Measurements from ENCODE around the gene TBC1D1.

TBC1D1 gene

GRCh38 chr4:37890801-37891259 lies at the start of gene TBC1D1:
Gene TBC1D1 (plus strand): TSS chr4:37891084. CDS start chr4:37902096, 11,012 bp downstream.
- DNase-seq = no peak

- no peak for DNase-seq
Measured at GRCh38 chr4:37844204-37844603, 46.7 kb upstream of the TBC1D1 start.

GRCh38 chr4:37845201-37845600 lies 45.7 kb upstream of the TBC1D1 start:
- no peak for DNase-seq

- no peak for DNase-seq
Measured at GRCh38 chr4:37847311-37847884, 43.5 kb upstream of the TBC1D1 start.

- DNase-seq = no peak
Measured at GRCh38 chr4:37852376-37852775, 38.5 kb upstream of the TBC1D1 start.

- no peak for DNase-seq
Measured at GRCh38 chr4:37858112-37858511, 32.8 kb upstream of the TBC1D1 start.

- no peak for DNase-seq
Measured at GRCh38 chr4:37858872-37859271, 32.0 kb upstream of the TBC1D1 start.

GRCh38 chr4:37860266-37860665 lies 30.6 kb upstream of the TBC1D1 start:
- DNase-seq = no peak

- no peak for DNase-seq
Measured at GRCh38 chr4:37862961-37863360, 27.9 kb upstream of the TBC1D1 start.

- DNase-seq = no peak
Measured at GRCh38 chr4:37864786-37865185, 26.1 kb upstream of the TBC1D1 start.

- DNase-seq = no peak
Measured at GRCh38 chr4:37865450-37865849, 25.4 kb upstream of the TBC1D1 start.

GRCh38 chr4:37867102-37867501 lies 23.8 kb upstream of the TBC1D1 start:
- no peak for DNase-seq

GRCh38 chr4:37868238-37868637 lies 22.6 kb upstream of the TBC1D1 start:
- DNase-seq = no peak

- DNase-seq = no peak
Measured at GRCh38 chr4:37872310-37872988, 18.4 kb upstream of the TBC1D1 start.

GRCh38 chr4:37873386-37873785 lies 17.5 kb upstream of the TBC1D1 start:
- no peak for DNase-seq

- DNase-seq = no peak
Measured at GRCh38 chr4:37876156-37876555, 14.7 kb upstream of the TBC1D1 start.

- DNase-seq = no peak
Measured at GRCh38 chr4:37879365-37879764, 11.5 kb upstream of the TBC1D1 start.

GRCh38 chr4:37881811-37882210 lies 9.1 kb upstream of the TBC1D1 start:
- DNase-seq = no peak

GRCh38 chr4:37882665-37883296 lies 8.1 kb upstream of the TBC1D1 start:
- DNase-seq = no peak

GRCh38 chr4:37884855-37885487 lies 5.9 kb upstream of the TBC1D1 start:
- DNase-seq = no peak

- DNase-seq = no peak
Measured at GRCh38 chr4:37885496-37885895, 5.4 kb upstream of the TBC1D1 start.

GRCh38 chr4:37889849-37890800 lies 759 bp upstream of the TBC1D1 start:
- DNase-seq = no peak

Measured in NCI-H2081 treated with DMSO at 0.1 percent for 48 hours (cell line).